ENCODE data around the gene ODAD3. TPM values are rescaled to one million over a fixed set of nuclear protein-coding genes. Genes with fewer than 3 reads are reported as not detected.

ODAD3 gene
- total RNA-seq, 1 donor from 2014 or later, result 0.29 TPM

DNA sequence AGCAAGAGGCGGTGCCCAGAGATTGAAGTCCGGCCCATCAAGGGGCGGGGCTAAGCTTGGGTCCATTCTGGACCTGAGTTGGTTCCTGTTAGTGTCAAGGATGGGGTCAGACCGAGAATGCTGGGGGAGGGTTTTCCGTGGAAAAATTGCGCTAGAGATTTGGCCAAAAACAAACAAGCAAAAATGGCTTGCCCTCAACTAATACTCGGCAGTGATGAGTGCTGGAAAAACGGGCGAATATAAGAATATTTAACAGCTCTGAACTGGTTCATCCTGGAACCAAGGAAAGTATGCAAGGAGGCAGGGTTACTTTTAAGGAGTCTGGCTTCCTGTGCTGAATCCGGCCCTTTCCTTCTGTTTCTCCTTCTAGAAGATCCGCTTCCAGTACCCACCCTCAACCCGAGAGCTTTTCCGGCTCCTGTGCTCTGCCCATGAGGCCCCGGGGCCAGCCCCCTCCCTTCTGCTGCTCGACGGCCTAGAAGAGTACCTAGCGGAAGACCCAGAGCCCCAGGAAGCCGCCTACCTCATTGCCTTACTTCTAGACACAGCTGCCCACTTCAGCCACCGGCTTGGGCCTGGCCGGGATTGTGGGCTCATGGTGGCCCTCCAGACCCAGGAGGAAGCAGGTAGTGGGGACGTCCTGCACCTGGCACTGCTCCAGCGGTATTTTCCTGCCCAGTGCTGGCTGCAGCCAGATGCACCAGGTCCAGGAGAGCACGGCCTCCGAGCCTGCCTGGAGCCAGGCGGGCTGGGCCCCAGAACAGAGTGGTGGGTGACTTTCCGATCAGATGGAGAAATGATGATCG is 59.6 kb downstream of the ODAD3 start:
- DNase-seq (ENCODE audit: low read depth), result no peak
- Histone ChIP-seq H3K4me3 (ENCODE audit: low read depth, low read length) (peak overlapping the region; percentile 41), H3K36me3 (ENCODE audit: control insufficient read depth, insufficient read depth, low read length) (no peaks in the 10 kb centered on the region), H3K27me3 (ENCODE audit: control insufficient read depth, insufficient read depth, low read length) (no peaks in the 10 kb centered on the region)
- TF ChIP-seq, protein P1, sequence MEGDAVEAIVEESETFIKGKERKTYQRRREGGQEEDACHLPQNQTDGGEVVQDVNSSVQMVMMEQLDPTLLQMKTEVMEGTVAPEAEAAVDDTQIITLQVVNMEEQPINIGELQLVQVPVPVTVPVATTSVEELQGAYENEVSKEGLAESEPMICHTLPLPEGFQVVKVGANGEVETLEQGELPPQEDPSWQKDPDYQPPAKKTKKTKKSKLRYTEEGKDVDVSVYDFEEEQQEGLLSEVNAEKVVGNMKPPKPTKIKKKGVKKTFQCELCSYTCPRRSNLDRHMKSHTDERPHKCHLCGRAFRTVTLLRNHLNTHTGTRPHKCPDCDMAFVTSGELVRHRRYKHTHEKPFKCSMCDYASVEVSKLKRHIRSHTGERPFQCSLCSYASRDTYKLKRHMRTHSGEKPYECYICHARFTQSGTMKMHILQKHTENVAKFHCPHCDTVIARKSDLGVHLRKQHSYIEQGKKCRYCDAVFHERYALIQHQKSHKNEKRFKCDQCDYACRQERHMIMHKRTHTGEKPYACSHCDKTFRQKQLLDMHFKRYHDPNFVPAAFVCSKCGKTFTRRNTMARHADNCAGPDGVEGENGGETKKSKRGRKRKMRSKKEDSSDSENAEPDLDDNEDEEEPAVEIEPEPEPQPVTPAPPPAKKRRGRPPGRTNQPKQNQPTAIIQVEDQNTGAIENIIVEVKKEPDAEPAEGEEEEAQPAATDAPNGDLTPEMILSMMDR (IDR thresholded peaks at IDR 0.05; ENCODE audit: insufficient read depth, low read length, poor library complexity, severe bottlenecking), result no peak

GRCh38 chr19:11374433-11375142 is 60.3 kb downstream of the ODAD3 start, which contains the start of gene SWSAP1:
TSS of gene SWSAP1 (plus strand) at chr19:11374666. CDS start at chr19:11374681, 15 bp downstream.
- Histone ChIP-seq H3K36me3 (ENCODE audit: control insufficient read depth, insufficient read depth, low read length) (no peaks in the 10 kb centered on the region), H3K27me3 (ENCODE audit: control insufficient read depth, insufficient read depth, low read length) (no peaks in the 10 kb centered on the region), H3K4me3 (ENCODE audit: low read depth, low read length) (peak within 1 kb of the TSS; percentile 59)
- TF ChIP-seq, protein P1 (IDR thresholded peaks at IDR 0.05; ENCODE audit: insufficient read depth, low read length, poor library complexity, severe bottlenecking), result no peak
- DNase-seq (ENCODE audit: low read depth), result peak; percentile 98

GRCh38 chr19:11373885-11374432 is 61.0 kb downstream of the ODAD3 start:
- DNase-seq (ENCODE audit: low read depth), result no peak
- Histone ChIP-seq H3K36me3 (ENCODE audit: control insufficient read depth, insufficient read depth, low read length) (no peaks in the 10 kb centered on the region), H3K27me3 (ENCODE audit: control insufficient read depth, insufficient read depth, low read length) (no peaks in the 10 kb centered on the region), H3K4me3 (ENCODE audit: low read depth, low read length) (peak overlapping the region; percentile 59)
- TF ChIP-seq, protein P1 (IDR thresholded peaks at IDR 0.05; ENCODE audit: insufficient read depth, low read length, poor library complexity, severe bottlenecking), result no peak

GRCh38 chr19:11373166-11373884 is 61.6 kb downstream of the ODAD3 start:
- TF ChIP-seq, protein P1 (IDR thresholded peaks at IDR 0.05; ENCODE audit: insufficient read depth, low read length, poor library complexity, severe bottlenecking), result no peak
- no peak for DNase-seq (ENCODE audit: low read depth)
- no peak overlapping the region for H3K4me3 ChIP-seq (ENCODE audit: low read depth, low read length)
- no peaks in the 10 kb centered on the region for H3K36me3 ChIP-seq (ENCODE audit: control insufficient read depth, insufficient read depth, low read length)
- H3K27me3 ChIP-seq (ENCODE audit: control insufficient read depth, insufficient read depth, low read length), result no peaks in the 10 kb centered on the region

DNA sequence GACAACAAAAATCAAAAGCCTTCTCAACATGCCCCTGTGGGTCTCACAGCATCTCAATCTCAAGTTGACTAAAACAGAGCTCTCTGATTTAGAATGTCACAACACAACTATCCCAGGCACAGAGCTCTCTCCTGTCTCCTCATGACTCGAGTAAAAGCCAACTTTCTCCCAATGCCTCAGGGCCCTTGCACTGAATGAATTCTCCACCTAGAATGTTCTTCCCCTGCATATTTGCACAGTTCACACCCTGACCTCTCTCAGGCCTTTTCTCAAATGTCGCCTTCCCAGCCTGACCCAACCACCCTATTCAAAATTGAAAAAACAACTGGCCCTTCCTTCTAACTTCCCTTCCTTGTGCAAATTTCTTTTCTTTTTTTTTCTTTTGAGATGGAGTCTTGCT is 64.2 kb downstream of the ODAD3 start:
- DNase-seq (ENCODE audit: low read depth), result no peak
- no peaks in the 10 kb centered on the region for H3K36me3 ChIP-seq (ENCODE audit: control insufficient read depth, insufficient read depth, low read length)
- no peaks in the 10 kb centered on the region for H3K27me3 ChIP-seq (ENCODE audit: control insufficient read depth, insufficient read depth, low read length)
- TF ChIP-seq, protein P1 (IDR thresholded peaks at IDR 0.05; ENCODE audit: insufficient read depth, low read length, poor library complexity, severe bottlenecking), result no peak
- no peak overlapping the region for H3K4me3 ChIP-seq (ENCODE audit: low read depth, low read length)

Other genes with a start within 250 kb of the ODAD3 start
- gene KANK2, start 237.6 kb downstream of the ODAD3 start, total RNA-seq, result 42.9 and 50.6 TPM in 2 replicates
- not detected in 2 replicates for gene ANGPTL8, start 195.5 kb downstream of the ODAD3 start, total RNA-seq
- gene DOCK6, start 172.6 kb downstream of the ODAD3 start, total RNA-seq, result 56.8 and 62.9 TPM in 2 replicates
- gene TSPAN16, start 139.0 kb downstream of the ODAD3 start, total RNA-seq, result not detected in 2 replicates
- 19.6 and 19.8 TPM in 2 replicates for gene RAB3D, start 95.5 kb downstream of the ODAD3 start, total RNA-seq
- gene TMEM205, start 88.9 kb downstream of the ODAD3 start, total RNA-seq, result 307 and 377 TPM in 2 replicates
- 8.2 and 21.6 TPM in 2 replicates for gene CCDC159, start 88.6 kb downstream of the ODAD3 start, total RNA-seq
- gene PLPPR2, start 79.7 kb downstream of the ODAD3 start, total RNA-seq, result 6.7 and 14.0 TPM in 2 replicates
- 2.9 and 4.0 TPM in 2 replicates for gene SWSAP1, start 60.5 kb downstream of the ODAD3 start, total RNA-seq
- gene EPOR, start 50.8 kb downstream of the ODAD3 start, total RNA-seq, result 3.0 and 4.4 TPM in 2 replicates
- gene RGL3, start 15.8 kb downstream of the ODAD3 start, total RNA-seq, result 10.2 and 18.1 TPM in 2 replicates
- 269 TPM in 2 replicates for gene PRKCSH, start 514 bp upstream of the ODAD3 start, total RNA-seq
- gene ELAVL3, start 45.9 kb upstream of the ODAD3 start, total RNA-seq, result not detected in 2 replicates
- gene ZNF653, start 70.7 kb upstream of the ODAD3 start, total RNA-seq, result 6.6 and 20.5 TPM in 2 replicates
- gene ECSIT, start 94.0 kb upstream of the ODAD3 start, total RNA-seq, result 37.4 and 40.0 TPM in 2 replicates
- gene CNN1, start 103.7 kb upstream of the ODAD3 start, total RNA-seq, result 11.8 and 14.5 TPM in 2 replicates
- gene ELOF1, start 124.1 kb upstream of the ODAD3 start, total RNA-seq, result 67.3 and 69.6 TPM in 2 replicates
- 23.4 and 24.8 TPM in 2 replicates for gene ACP5, start 142.5 kb upstream of the ODAD3 start, total RNA-seq
- 19.6 and 23.1 TPM in 2 replicates for gene ZNF627, start 162.4 kb upstream of the ODAD3 start, total RNA-seq

Data from kidney epithelial cell (primary cell).